HL-60 (cell line): ENCODE measurements around the gene DTNA.

Experiments
- POLR2AphosphoS5 ChIP-seq: IDR thresholded peaks from 2 replicates; pipeline ENCODE4 v1.6.1; 2012; ENCODE audit warnings: low read depth
- TF ChIP-seq, protein P1 (sequence below): IDR thresholded peaks from one replicate; pipeline ENCODE4 v1.5.1; 2011; ENCODE audit warnings: low read length, control low read depth, inconsistent platforms; ENCODE audit not compliant: insufficient read depth

DNA sequence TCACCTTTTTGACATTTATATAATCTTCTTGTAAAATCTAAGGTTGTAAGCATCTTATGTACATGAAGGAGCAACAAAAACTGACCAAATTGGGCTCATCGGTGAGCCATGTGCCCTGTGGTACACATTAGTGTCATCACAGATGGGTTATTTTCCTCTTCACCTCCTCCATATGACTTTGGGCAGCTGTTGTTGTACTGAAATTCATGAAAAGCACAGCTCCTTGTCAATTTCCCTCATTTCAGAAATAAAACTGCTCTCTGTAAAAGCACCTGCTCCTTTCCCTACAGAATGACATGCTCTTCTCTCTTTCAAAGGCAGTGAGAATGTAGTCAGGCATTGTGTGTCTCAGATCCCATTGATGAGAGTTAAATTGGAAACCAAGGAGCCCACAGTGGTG is 42.0 kb downstream of the DTNA start:
- TF ChIP-seq, protein P1, sequence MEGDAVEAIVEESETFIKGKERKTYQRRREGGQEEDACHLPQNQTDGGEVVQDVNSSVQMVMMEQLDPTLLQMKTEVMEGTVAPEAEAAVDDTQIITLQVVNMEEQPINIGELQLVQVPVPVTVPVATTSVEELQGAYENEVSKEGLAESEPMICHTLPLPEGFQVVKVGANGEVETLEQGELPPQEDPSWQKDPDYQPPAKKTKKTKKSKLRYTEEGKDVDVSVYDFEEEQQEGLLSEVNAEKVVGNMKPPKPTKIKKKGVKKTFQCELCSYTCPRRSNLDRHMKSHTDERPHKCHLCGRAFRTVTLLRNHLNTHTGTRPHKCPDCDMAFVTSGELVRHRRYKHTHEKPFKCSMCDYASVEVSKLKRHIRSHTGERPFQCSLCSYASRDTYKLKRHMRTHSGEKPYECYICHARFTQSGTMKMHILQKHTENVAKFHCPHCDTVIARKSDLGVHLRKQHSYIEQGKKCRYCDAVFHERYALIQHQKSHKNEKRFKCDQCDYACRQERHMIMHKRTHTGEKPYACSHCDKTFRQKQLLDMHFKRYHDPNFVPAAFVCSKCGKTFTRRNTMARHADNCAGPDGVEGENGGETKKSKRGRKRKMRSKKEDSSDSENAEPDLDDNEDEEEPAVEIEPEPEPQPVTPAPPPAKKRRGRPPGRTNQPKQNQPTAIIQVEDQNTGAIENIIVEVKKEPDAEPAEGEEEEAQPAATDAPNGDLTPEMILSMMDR = no peak
- no peak for TF ChIP-seq POLR2AphosphoS5
